Panc1 (cell line): ENCODE measurements around the gene SEC11A. TPM values are rescaled to one million over a fixed set of nuclear protein-coding genes. Genes with fewer than 3 reads are reported as not detected.

ENCODE experiments used
- ATAC-seq: fragments of 200-7000 bp; cut with Tn5 transposase; 2 replicates; pipeline ENCODE4 v1.9.1; 2020; ENCODE audit warnings: mild to moderate bottlenecking, moderate library complexity
- BruUV-seq: library from RNA; stranded (reverse); fragments of 400-500 nt; replicated peaks from 2 replicates; lab custom pipeline; 2021; lab: Mats Ljungman, UMichigan
- CTCF ChIA-PET: fragments of 300-600 bp; sonication (Branson Sonifier 250); formaldehyde crosslinking; loops from one replicate; lab custom pipeline; 2022; ENCODE audit warnings: antibody characterized with exemption; lab: Charles Lee
- POLR2A ChIA-PET: fragments of 300-600 bp; sonication (Branson Sonifier 250); formaldehyde crosslinking; loops from one replicate; lab custom pipeline; 2022; ENCODE audit warnings: antibody characterized with exemption; lab: Charles Lee
- DNase-seq: peaks from one replicate; pipeline ENCODE4 v3.0.0-alpha.2; 2010; ENCODE audit warnings: low read depth, low spot score
- H3K27ac ChIP-seq: 2 replicates; pipeline ENCODE4 v1.5.1; 2011; ENCODE audit warnings: mild to moderate bottlenecking, low read length, inconsistent platforms
- H3K27me3 ChIP-seq: fragments of 200-500 bp; sonication (Bioruptor generic); 2 replicates; pipeline ENCODE4 v1.6.0; 2014; ENCODE audit warnings: low read length, inconsistent platforms; ENCODE audit not compliant: control insufficient read depth, insufficient read depth
- H3K36me3 ChIP-seq: fragments of 200-500 bp; sonication (Bioruptor generic); 2 replicates; pipeline ENCODE4 v1.5.1; 2014; ENCODE audit warnings: inconsistent platforms, mild to moderate bottlenecking, low read length, moderate library complexity; ENCODE audit not compliant: control insufficient read depth, insufficient read depth
- H3K4me1 ChIP-seq: 2 replicates; pipeline ENCODE4 v1.5.1; 2011; ENCODE audit warnings: inconsistent platforms, mild to moderate bottlenecking, low read length, moderate library complexity; ENCODE audit not compliant: control insufficient read depth, insufficient read depth
- H3K4me3 ChIP-seq, 2 experiments: 2 replicates each; pipeline ENCODE4 v1.5.1; 2011 to 2012; ENCODE audit warnings: low read depth in 2 of 2, low read length in 2 of 2, mild to moderate bottlenecking in 2 of 2, inconsistent platforms in 1 of 2, moderate library complexity in 1 of 2
- H3K9me3 ChIP-seq: fragments of 200-500 bp; sonication (Bioruptor generic); 2 replicates; pipeline ENCODE4 v1.5.1; 2014; ENCODE audit warnings: low read depth, mild to moderate bottlenecking, inconsistent platforms, low read length, moderate library complexity; ENCODE audit not compliant: control insufficient read depth, insufficient read depth
- CTCF ChIP-seq: fragments of 450-650 bp; IDR thresholded peaks from 2 replicates; pipeline ENCODE4 v1.5.1; 2017; ENCODE audit warnings: mild to moderate bottlenecking
- POLR2AphosphoS5 ChIP-seq: IDR thresholded peaks from 2 replicates; pipeline ENCODE4 v1.6.1; 2012; ENCODE audit warnings: mild to moderate bottlenecking, low read depth, low read length, moderate library complexity
- REST ChIP-seq, 2 experiments: IDR thresholded peaks; 2 replicates each; pipeline ENCODE4 v1.6.1; 2011 to 2012; ENCODE audit warnings: low read depth in 2 of 2, control low read depth in 1 of 2, low read length in 1 of 2, mild to moderate bottlenecking in 1 of 2, moderate library complexity in 1 of 2; ENCODE audit not compliant: insufficient read depth in 1 of 2
- SIN3A ChIP-seq: IDR thresholded peaks from 2 replicates; pipeline ENCODE4 v1.6.1; 2012; ENCODE audit warnings: low read depth, mild to moderate bottlenecking, low read length, moderate library complexity, borderline replicate concordance; ENCODE audit not compliant: insufficient read depth
- TCF7L2 ChIP-seq: IDR thresholded peaks from 2 replicates; pipeline ENCODE4 v1.6.1; 2011; ENCODE audit warnings: mild to moderate bottlenecking, low read depth, low read length, inconsistent platforms
- in situ Hi-C: cut with HindIII; loops from 2 replicates; pipeline ENCODE4 v1.10.0; 2016; ENCODE audit warnings: low sequenced_read_pairs, low pct_unique_long_range_greater_than_20kb
- intact Hi-C: fragments of 100-400 bp; cut with micrococcal nuclease; formaldehyde crosslinking; loops from one replicate; pipeline ENCODE4 v1.10.0; 2022; ENCODE audit not compliant: unreplicated experiment
- total RNA-seq: library from RNA; stranded (reverse); gene quantifications from one replicate; pipeline ENCODE4 v1.2.1, GENCODE V29; 2021; ENCODE audit not compliant: unreplicated experiment

SEC11A gene
- total RNA-seq, 1 experiment from 2014 or later: 164 TPM

GRCh38 chr15:84647726-84648125 lies 68.2 kb downstream of the SEC11A start:
- ChIA-PET CTCF (no interaction called here), POLR2A (interaction anchor here (0.5 kb wide), 1 partner anchor 85 kb away, joined by 5 read pairs; no protein-coding TSS in a partner anchor)
- Histone ChIP-seq H3K36me3 (peaks cover 4% of the 10 kb centered on the region), H3K4me1 (no peaks in the 10 kb centered on the region; the same call in 1 of the 2 replicates), H3K27me3 (no peaks in the 10 kb centered on the region), H3K9me3 (no peaks in the 10 kb centered on the region), H3K4me3 (no peak overlapping the region), H3K27ac (no peak overlapping the region)
- DNase-seq (no peak), ATAC-seq (no peak)
- no TSS peak for BruUV-seq
- TF ChIP-seq CTCF: no peak
- TF ChIP-seq TCF7L2: no peak
- TF ChIP-seq SIN3A: no peak
- no peak for TF ChIP-seq REST (IDR thresholded peaks at IDR 0.05; ENCODE audit: insufficient read depth in 1 of 2, low read depth in 2 of 2, low read length in 1 of 2)
- no peak for TF ChIP-seq POLR2AphosphoS5
- in situ Hi-C loops (no loop called here), intact Hi-C loops (no loop called here)

GRCh38 chr15:84645997-84646396 lies 69.9 kb downstream of the SEC11A start:
- BruUV-seq: TSS peak; percentile 34
- H3K4me1 ChIP-seq: no peaks in the 10 kb centered on the region
- H3K4me3 ChIP-seq: no peak overlapping the region
- intact Hi-C loops: no loop called here
- DNase-seq (no peak), ATAC-seq (no peak)
- CTCF ChIA-PET: no interaction called here
- in situ Hi-C loops: no loop called here
- POLR2A ChIA-PET: no interaction called here
- H3K27me3 ChIP-seq: no peaks in the 10 kb centered on the region
- peaks cover 4% of the 10 kb centered on the region for H3K36me3 ChIP-seq
- H3K27ac ChIP-seq: no peak overlapping the region
- H3K9me3 ChIP-seq: no peaks in the 10 kb centered on the region
- no peak for TF ChIP-seq CTCF
- TF ChIP-seq TCF7L2: no peak
- TF ChIP-seq REST (IDR thresholded peaks at IDR 0.05; ENCODE audit: insufficient read depth in 1 of 2, low read depth in 2 of 2, low read length in 1 of 2): no peak
- TF ChIP-seq POLR2AphosphoS5: no peak
- no peak for TF ChIP-seq SIN3A
